Parathyroid adenoma (tissue), 2 donors: Measurements from ENCODE around the gene EFCAB11.

Experiments used
- H2AFZ ChIP-seq: fragments of 300-600 bp; sonication (generic); one replicate; pipeline ENCODE4 v1.7.0; 2017; ENCODE audit warnings: antibody characterized with exemption, mild to moderate bottlenecking
- H3K27ac ChIP-seq: fragments of 300-600 bp; sonication (generic); one replicate; pipeline ENCODE4 v1.7.0; 2017
- H3K27me3 ChIP-seq: fragments of 300-600 bp; sonication (generic); one replicate; pipeline ENCODE4 v1.7.0; 2017; ENCODE audit warnings: low read length; ENCODE audit not compliant: control insufficient read depth, insufficient read depth
- H3K36me3 ChIP-seq: fragments of 300-600 bp; sonication (generic); one replicate; pipeline ENCODE4 v1.7.0; 2017; ENCODE audit warnings: low read length; ENCODE audit not compliant: control insufficient read depth, insufficient read depth
- H3K4me1 ChIP-seq: fragments of 300-600 bp; sonication (generic); one replicate; pipeline ENCODE4 v1.7.0; 2017; ENCODE audit warnings: control low read depth
- H3K4me2 ChIP-seq: fragments of 300-600 bp; sonication (generic); one replicate; pipeline ENCODE4 v1.7.0; 2017; ENCODE audit warnings: low read length
- H3K4me3 ChIP-seq: fragments of 300-600 bp; sonication (generic); one replicate; pipeline ENCODE4 v1.7.0; 2017; ENCODE audit warnings: low read depth, low read length
- H3K79me2 ChIP-seq: fragments of 300-600 bp; sonication (generic); one replicate; pipeline ENCODE4 v1.7.0; 2017; ENCODE audit warnings: control low read depth
- H3K9ac ChIP-seq: fragments of 300-600 bp; sonication (generic); one replicate; pipeline ENCODE4 v1.7.0; 2017; ENCODE audit warnings: mild to moderate bottlenecking
- H3K9me3 ChIP-seq: fragments of 300-600 bp; sonication (generic); one replicate; pipeline ENCODE4 v1.7.0; 2017; ENCODE audit warnings: low read length; ENCODE audit not compliant: control insufficient read depth
- TF ChIP-seq, protein P1 (sequence below): fragments of 300-600 bp; sonication (generic); IDR thresholded peaks from one replicate; pipeline ENCODE4 v1.7.0; 2017; ENCODE audit warnings: antibody characterized with exemption, mild to moderate bottlenecking
- donor health status: primary hyperparathyroidism.

Gene EFCAB11

DNA sequence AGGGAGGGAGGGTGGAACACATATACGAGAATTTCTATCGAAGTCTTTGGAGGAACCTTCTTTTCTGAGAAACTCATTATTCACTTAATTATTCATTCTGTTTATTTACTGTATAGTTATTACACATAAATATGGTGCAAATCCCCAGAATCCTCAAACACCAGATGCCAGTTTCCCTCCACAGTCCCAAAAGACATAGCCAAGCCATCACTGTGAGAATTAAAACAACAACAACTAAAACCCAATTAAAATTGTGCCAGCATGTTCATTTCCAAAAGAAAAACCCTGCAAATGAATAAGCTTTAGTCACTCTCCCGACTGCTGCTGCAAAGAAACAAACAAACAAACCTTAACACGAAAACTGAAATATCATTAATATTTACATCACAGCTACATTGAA, 173.5 kb downstream of the EFCAB11 start:
- H3K4me1 ChIP-seq = no peaks in the 10 kb centered on the region
- TF ChIP-seq, protein P1, sequence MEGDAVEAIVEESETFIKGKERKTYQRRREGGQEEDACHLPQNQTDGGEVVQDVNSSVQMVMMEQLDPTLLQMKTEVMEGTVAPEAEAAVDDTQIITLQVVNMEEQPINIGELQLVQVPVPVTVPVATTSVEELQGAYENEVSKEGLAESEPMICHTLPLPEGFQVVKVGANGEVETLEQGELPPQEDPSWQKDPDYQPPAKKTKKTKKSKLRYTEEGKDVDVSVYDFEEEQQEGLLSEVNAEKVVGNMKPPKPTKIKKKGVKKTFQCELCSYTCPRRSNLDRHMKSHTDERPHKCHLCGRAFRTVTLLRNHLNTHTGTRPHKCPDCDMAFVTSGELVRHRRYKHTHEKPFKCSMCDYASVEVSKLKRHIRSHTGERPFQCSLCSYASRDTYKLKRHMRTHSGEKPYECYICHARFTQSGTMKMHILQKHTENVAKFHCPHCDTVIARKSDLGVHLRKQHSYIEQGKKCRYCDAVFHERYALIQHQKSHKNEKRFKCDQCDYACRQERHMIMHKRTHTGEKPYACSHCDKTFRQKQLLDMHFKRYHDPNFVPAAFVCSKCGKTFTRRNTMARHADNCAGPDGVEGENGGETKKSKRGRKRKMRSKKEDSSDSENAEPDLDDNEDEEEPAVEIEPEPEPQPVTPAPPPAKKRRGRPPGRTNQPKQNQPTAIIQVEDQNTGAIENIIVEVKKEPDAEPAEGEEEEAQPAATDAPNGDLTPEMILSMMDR = no peak
- H3K9me3 ChIP-seq = no peaks in the 10 kb centered on the region
- H3K27me3 ChIP-seq = no peaks in the 10 kb centered on the region
- no peak overlapping the region for H3K4me3 ChIP-seq
- H3K36me3 ChIP-seq = no peaks in the 10 kb centered on the region
- no peak overlapping the region for H3K27ac ChIP-seq
- H2AFZ ChIP-seq = no peak overlapping the region
- H3K9ac ChIP-seq = no peak overlapping the region
- no peak overlapping the region for H3K4me2 ChIP-seq
- H3K79me2 ChIP-seq = no peaks in the 10 kb centered on the region

DNA sequence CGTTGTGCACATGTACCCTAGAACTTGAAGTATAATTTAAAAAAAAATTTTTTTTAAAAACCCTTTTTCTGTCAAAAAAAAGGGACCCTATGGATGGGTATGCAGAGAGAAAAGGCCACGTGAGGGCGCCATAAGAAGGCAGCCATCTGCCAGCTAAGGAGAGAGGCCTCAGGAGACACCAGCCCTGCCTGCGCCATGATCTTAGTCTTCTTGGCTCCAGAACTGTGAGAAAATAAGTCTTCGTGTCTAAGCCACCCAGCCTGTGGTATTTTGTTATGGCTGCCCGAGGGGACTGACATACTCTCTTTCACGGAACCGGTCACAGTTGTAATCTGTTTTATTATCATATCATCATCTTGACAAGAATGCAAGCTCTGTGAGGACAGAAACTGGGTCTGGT, 174.8 kb downstream of the EFCAB11 start:
- Histone ChIP-seq H3K36me3 (no peaks in the 10 kb centered on the region), H2AFZ (no peak overlapping the region), H3K79me2 (no peaks in the 10 kb centered on the region), H3K27ac (no peak overlapping the region), H3K9ac (no peak overlapping the region), H3K4me2 (no peak overlapping the region), H3K9me3 (no peaks in the 10 kb centered on the region), H3K4me3 (no peak overlapping the region), H3K27me3 (no peaks in the 10 kb centered on the region), H3K4me1 (no peaks in the 10 kb centered on the region)
- TF ChIP-seq, protein P1 = no peak

DNA sequence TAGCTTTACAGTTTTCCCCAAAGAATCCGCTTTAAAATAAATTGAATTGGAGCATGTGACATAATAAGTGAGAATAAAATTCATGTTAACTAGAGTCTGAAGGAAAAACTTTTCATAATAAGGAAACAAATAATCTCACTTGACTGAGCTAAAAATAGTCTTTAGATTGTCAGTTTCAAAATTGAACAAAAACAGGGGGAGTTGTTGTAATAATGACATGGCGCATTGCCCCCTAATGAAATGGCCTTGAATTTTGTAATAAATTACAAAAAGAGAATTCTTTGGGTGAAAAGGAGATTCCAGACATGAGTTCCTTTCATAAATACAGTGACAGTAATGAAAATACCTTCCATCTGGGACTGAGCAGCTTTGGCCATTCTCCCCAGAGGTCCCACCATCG, 178.6 kb downstream of the EFCAB11 start:
- Histone ChIP-seq H3K9me3 (no peaks in the 10 kb centered on the region), H3K9ac (no peak overlapping the region), H3K4me1 (no peaks in the 10 kb centered on the region), H3K36me3 (no peaks in the 10 kb centered on the region), H3K27ac (no peak overlapping the region), H3K27me3 (no peaks in the 10 kb centered on the region), H3K4me2 (no peak overlapping the region), H3K79me2 (no peaks in the 10 kb centered on the region), H3K4me3 (no peak overlapping the region), H2AFZ (no peak overlapping the region)
- TF ChIP-seq, protein P1 = no peak

DNA sequence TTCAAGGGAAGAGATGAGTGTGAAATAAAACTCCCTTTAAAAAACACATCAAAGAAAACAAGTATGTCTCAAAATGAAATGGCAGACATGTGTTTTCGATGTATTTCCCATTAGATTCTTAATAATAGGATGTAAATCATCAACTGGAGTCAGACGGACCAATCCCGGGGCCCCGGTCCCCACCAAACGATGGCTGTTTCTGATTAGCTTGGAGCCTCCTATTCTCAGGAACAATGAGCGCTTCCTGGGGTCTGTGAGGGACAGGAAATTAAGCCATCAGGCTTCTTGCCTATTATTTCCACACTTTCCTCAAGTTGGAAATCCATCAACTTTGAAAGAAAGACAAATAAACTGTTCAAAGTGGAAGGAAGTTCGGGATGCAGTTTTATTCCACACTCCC, 179.4 kb downstream of the EFCAB11 start:
- Histone ChIP-seq H3K27me3 (no peaks in the 10 kb centered on the region), H3K4me3 (no peak overlapping the region), H3K27ac (no peak overlapping the region), H3K36me3 (no peaks in the 10 kb centered on the region), H3K9me3 (no peaks in the 10 kb centered on the region), H3K4me1 (no peaks in the 10 kb centered on the region), H2AFZ (no peak overlapping the region), H3K9ac (no peak overlapping the region), H3K4me2 (no peak overlapping the region), H3K79me2 (no peaks in the 10 kb centered on the region)
- TF ChIP-seq, protein P1 = no peak

DNA sequence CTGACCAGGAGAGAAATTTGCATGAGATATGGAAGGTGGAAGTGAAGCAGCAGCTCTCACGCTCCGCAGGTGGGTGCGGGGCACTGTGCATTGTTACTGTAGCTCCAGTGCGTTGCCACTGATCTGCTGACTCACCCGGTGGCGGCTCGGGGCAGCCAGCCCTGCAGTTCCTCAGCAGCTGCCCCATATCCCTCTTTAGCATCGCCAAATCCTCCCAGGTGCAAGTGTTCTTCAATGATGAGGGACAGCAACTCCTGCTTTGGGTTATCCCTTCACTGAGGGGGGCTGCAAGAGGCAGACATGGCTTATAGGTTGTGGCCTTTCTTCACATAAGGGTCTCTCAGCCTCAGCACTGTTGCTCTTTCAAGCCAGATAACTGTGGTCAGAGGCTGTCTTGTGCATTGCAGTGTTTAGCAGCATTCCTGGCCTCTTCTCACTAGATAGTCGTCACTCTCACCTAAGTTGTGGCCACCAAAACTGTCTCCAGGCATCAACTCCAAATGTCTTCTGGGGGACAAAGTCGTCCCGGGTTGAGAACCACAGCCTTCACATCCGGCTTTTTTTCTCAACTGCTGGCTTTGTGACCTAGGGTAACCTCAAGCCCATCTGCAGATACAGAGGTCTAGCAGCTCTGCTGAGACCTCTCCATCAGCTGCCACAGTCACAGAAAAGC, 180.8 kb downstream of the EFCAB11 start:
- no peak overlapping the region for H3K4me3 ChIP-seq

More for the DNA sequence above, 180.8 kb downstream of the EFCAB11 start:
- Histone ChIP-seq H3K36me3 (no peaks in the 10 kb centered on the region), H3K4me1 (no peaks in the 10 kb centered on the region), H3K79me2 (no peaks in the 10 kb centered on the region), H2AFZ (no peak overlapping the region), H3K9me3 (no peaks in the 10 kb centered on the region), H3K27me3 (no peaks in the 10 kb centered on the region), H3K9ac (no peak overlapping the region), H3K4me2 (no peak overlapping the region), H3K27ac (no peak overlapping the region)
- TF ChIP-seq, protein P1 = no peak
